ENCODE results near the gene GNG7.

- TF ChIP-seq CTCF (IDR thresholded peaks at IDR 0.05) (no peak), POLR2A (IDR thresholded peaks at IDR 0.05) (no peak)
Measured at GRCh38 chr19:2547033-2547680, 155.3 kb downstream of the GNG7 start.

Measured in right lobe of liver (tissue), 4 donors.